ENCODE measurements around the gene ANKRD63. TPM values are rescaled to one million over a fixed set of nuclear protein-coding genes. Genes with fewer than 3 reads are reported as not detected.

Gene ANKRD63
- total and polyA plus RNA-seq, 2 of the 13 experiments (the other 11 are each of a cell fraction or from before 2014, with no cell fraction given): not detected

GRCh38 chr15:40320409-40320808, 37.5 kb upstream of the ANKRD63 start:
- CTCF ChIA-PET (ENCODE audit: low intra/inter-chr PET ratio, low total read pairs): interaction anchor here (1.1 to 4.6 kb wide), 4 partner anchors 18 to 101 kb away, joined by 5 to 19 read pairs (median 10); partner anchors contain the start of gene CCDC9B

More at GRCh38 chr15:40320409-40320808, 37.5 kb upstream of the ANKRD63 start:
- Histone ChIP-seq H3K9ac (ENCODE audit: insufficient read depth, low read depth, low read length) (no peak overlapping the region), H3K4me1 (ENCODE audit: insufficient read depth, low read length) (peaks cover 40% of the 10 kb centered on the region), H3K4me2 (ENCODE audit: low read depth, low read length) (no peak overlapping the region), H2AFZ (ENCODE audit: low read length) (no peak overlapping the region), H3K27me3 (ENCODE audit: control insufficient read depth in 1 of 2, insufficient read depth in 2 of 2, low read length in 2 of 2) (peaks cover under 1 to 11% of the 10 kb centered on the region in 2 experiments; a peak in 2 of 5 replicates), H3K9me3 (ENCODE audit: low read length) (no peaks in the 10 kb centered on the region), H3K36me3 (replicated peaks in 1 of 2; ENCODE audit: control insufficient read depth in 1 of 2, insufficient read depth in 2 of 2, low read length in 2 of 2) (no peaks in the 10 kb centered on the region), H3K27ac (ENCODE audit: extremely low read length, insufficient read depth, low read length) (no peak overlapping the region), H4K20me1 (ENCODE audit: insufficient read depth, low read length) (no peaks in the 10 kb centered on the region), H3K79me2 (ENCODE audit: insufficient read depth, low read length) (no peaks in the 10 kb centered on the region), H3K4me3 (replicated peaks in 1 of 3; ENCODE audit: insufficient read depth in 1 of 3, low read depth in 2 of 3, low read length in 3 of 3) (no peak overlapping the region)
- TF ChIP-seq ZNF282 (IDR thresholded peaks at IDR 0.05; ENCODE audit: partially characterized antibody) (no peak), SAP130 (CRISPR knock-in tag; IDR thresholded peaks at IDR 0.05; ENCODE audit: low read depth) (no peak), NR2F6 (IDR thresholded peaks at IDR 0.05) (no peak), NR2F6 (CRISPR knock-in tag; IDR thresholded peaks at IDR 0.05) (no peak), ZNF879 (CRISPR knock-in tag; IDR thresholded peaks at IDR 0.05) (no peak), ZNF512 (CRISPR knock-in tag; IDR thresholded peaks at IDR 0.05) (no peak), RBFOX2 (IDR thresholded peaks at IDR 0.05; ENCODE audit: low read depth, low read length) (no peak), CHD2 (IDR thresholded peaks at IDR 0.05; ENCODE audit: low read depth, low read length) (no peak), ERF (CRISPR knock-in tag; IDR thresholded peaks at IDR 0.05) (no peak), ZNF75D (CRISPR knock-in tag; IDR thresholded peaks at IDR 0.05; ENCODE audit: borderline replicate concordance) (no peak), PCBP1 (IDR thresholded peaks at IDR 0.05; ENCODE audit: borderline replicate concordance, low read depth, low read length) (no peak), ZNF275 (CRISPR knock-in tag; IDR thresholded peaks at IDR 0.05; ENCODE audit: borderline replicate concordance) (no peak)
- in situ Hi-C loops (cut with HindIII; ENCODE audit: extremely low pct_ligation_motif_present, low pct_unique_long_range_greater_than_20kb) (no loop called here), intact Hi-C loops (cut with micrococcal nuclease; ENCODE audit: unreplicated experiment) (loop anchor here (5.0 kb wide), 1 partner anchor 102 kb away; no protein-coding TSS in a partner anchor)
- DNase-seq (ENCODE audit: low spot score) (peak; percentile 29), ATAC-seq (no peak), FAIRE-seq (no peak)
- POLR2A ChIA-PET: no interaction called here
- no TSS peak for BruUV-seq (replicated peaks)
- no CpG with 5 or more reads among the region's 1 CpG for WGBS (ENCODE audit: low lambda C conversion rate)
